ENCODE measurements around the gene KLK4. TPM values are rescaled to one million over a fixed set of nuclear protein-coding genes. Genes with fewer than 3 reads are reported as not detected.

Gene KLK4
- polyA plus RNA-seq, 1 experiment, result not detected

GRCh38 chr19:50949861-50950260 lies 38.7 kb upstream of the KLK4 start:
- no peak for DNase-seq (ENCODE audit: low read depth)
- Histone ChIP-seq H3K27me3 (ENCODE audit: control insufficient read depth, insufficient read depth, low read length) (no peaks in the 10 kb centered on the region), H3K4me3 (ENCODE audit: low read depth, low read length) (no peak overlapping the region), H3K36me3 (ENCODE audit: control insufficient read depth, insufficient read depth, low read length) (no peaks in the 10 kb centered on the region)
- ChIA-PET CTCF (no interaction called here), POLR2A (no interaction called here)
- TF ChIP-seq, protein P1, sequence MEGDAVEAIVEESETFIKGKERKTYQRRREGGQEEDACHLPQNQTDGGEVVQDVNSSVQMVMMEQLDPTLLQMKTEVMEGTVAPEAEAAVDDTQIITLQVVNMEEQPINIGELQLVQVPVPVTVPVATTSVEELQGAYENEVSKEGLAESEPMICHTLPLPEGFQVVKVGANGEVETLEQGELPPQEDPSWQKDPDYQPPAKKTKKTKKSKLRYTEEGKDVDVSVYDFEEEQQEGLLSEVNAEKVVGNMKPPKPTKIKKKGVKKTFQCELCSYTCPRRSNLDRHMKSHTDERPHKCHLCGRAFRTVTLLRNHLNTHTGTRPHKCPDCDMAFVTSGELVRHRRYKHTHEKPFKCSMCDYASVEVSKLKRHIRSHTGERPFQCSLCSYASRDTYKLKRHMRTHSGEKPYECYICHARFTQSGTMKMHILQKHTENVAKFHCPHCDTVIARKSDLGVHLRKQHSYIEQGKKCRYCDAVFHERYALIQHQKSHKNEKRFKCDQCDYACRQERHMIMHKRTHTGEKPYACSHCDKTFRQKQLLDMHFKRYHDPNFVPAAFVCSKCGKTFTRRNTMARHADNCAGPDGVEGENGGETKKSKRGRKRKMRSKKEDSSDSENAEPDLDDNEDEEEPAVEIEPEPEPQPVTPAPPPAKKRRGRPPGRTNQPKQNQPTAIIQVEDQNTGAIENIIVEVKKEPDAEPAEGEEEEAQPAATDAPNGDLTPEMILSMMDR (IDR thresholded peaks at IDR 0.05; ENCODE audit: insufficient read depth, low read depth, low read length), result no peak

- Histone ChIP-seq H3K36me3 (ENCODE audit: control insufficient read depth, insufficient read depth, low read length) (no peaks in the 10 kb centered on the region), H3K27me3 (ENCODE audit: control insufficient read depth, insufficient read depth, low read length) (no peaks in the 10 kb centered on the region), H3K4me3 (ENCODE audit: low read depth, low read length) (no peak overlapping the region)
- POLR2A ChIA-PET, result no interaction called here
- DNase-seq (ENCODE audit: low read depth), result no peak
- CTCF ChIA-PET, result no interaction called here
- TF ChIP-seq, protein P1 (IDR thresholded peaks at IDR 0.05; ENCODE audit: insufficient read depth, low read depth, low read length), result no peak
Measured at GRCh38 chr19:50947123-50947522, 35.9 kb upstream of the KLK4 start.

GRCh38 chr19:50944795-50945194 lies 33.6 kb upstream of the KLK4 start:
- DNase-seq (ENCODE audit: low read depth), result no peak
- Histone ChIP-seq H3K36me3 (ENCODE audit: control insufficient read depth, insufficient read depth, low read length) (no peaks in the 10 kb centered on the region), H3K4me3 (ENCODE audit: low read depth, low read length) (no peak overlapping the region), H3K27me3 (ENCODE audit: control insufficient read depth, insufficient read depth, low read length) (no peaks in the 10 kb centered on the region)
- ChIA-PET CTCF (interaction anchor here (2.5 kb wide), 1 partner anchor 23 kb away, joined by 7 read pairs; no protein-coding TSS in a partner anchor), POLR2A (no interaction called here)
- TF ChIP-seq, protein P1 (IDR thresholded peaks at IDR 0.05; ENCODE audit: insufficient read depth, low read depth, low read length), result no peak

GRCh38 chr19:50943074-50943828 lies 32.1 kb upstream of the KLK4 start:
- POLR2A ChIA-PET, result no interaction called here
- CTCF ChIA-PET, result interaction anchor here (2.5 kb wide), 1 partner anchor 21 kb away, joined by 7 read pairs; no protein-coding TSS in a partner anchor
- DNase-seq (ENCODE audit: low read depth), result no peak

GRCh38 chr19:50939596-50939995 lies 28.4 kb upstream of the KLK4 start:
- ChIA-PET CTCF (no interaction called here), POLR2A (no interaction called here)
- DNase-seq (ENCODE audit: low read depth), result no peak
- Histone ChIP-seq H3K4me3 (ENCODE audit: low read depth, low read length) (no peak overlapping the region), H3K36me3 (ENCODE audit: control insufficient read depth, insufficient read depth, low read length) (no peaks in the 10 kb centered on the region), H3K27me3 (ENCODE audit: control insufficient read depth, insufficient read depth, low read length) (no peaks in the 10 kb centered on the region)
- TF ChIP-seq, protein P1 (IDR thresholded peaks at IDR 0.05; ENCODE audit: insufficient read depth, low read depth, low read length), result no peak

More at GRCh38 chr19:50943074-50943828, 32.1 kb upstream of the KLK4 start:
- Histone ChIP-seq H3K36me3 (ENCODE audit: control insufficient read depth, insufficient read depth, low read length) (no peaks in the 10 kb centered on the region), H3K4me3 (ENCODE audit: low read depth, low read length) (no peak overlapping the region), H3K27me3 (ENCODE audit: control insufficient read depth, insufficient read depth, low read length) (no peaks in the 10 kb centered on the region)
- TF ChIP-seq, protein P1 (IDR thresholded peaks at IDR 0.05; ENCODE audit: insufficient read depth, low read depth, low read length), result no peak
